22Rv1 (cell line): Measurements from ENCODE around the gene ORM2.

Experiments used
- H3K27ac ChIP-seq: fragments of 450-650 bp; 2 replicates; pipeline ENCODE4 v1.5.1; 2017
- ZFX ChIP-seq: fragments of 450-650 bp; IDR thresholded peaks from 2 replicates; pipeline ENCODE4 v1.6.1; 2017; ENCODE audit warnings: antibody characterized with exemption, borderline replicate concordance
- TF ChIP-seq, protein P1 (sequence below): fragments of 450-650 bp; IDR thresholded peaks from 2 replicates; pipeline ENCODE4 v1.5.1; 2017; ENCODE audit warnings: mild to moderate bottlenecking

The ORM2 gene

DNA sequence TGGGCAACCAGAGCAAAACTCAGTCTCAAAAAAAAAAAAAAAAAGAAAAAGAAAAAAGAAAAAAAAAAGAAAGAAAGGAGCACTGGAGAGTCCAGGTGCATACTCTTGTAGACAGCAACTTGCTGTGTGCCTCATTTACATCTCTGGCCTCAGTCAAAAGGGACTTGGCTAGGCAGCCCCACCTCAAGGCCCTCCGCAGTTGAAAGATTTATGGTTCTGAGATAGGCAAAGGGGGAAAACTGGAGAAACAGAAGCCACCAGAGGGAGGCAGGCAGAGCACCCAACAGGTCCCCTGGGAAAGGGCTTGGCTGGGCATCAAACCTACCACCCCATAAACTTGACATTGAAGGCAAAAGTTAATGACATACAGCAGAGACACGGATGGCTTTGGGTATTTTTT, 6.1 kb downstream of the ORM2 start:
- TF ChIP-seq, protein P1, sequence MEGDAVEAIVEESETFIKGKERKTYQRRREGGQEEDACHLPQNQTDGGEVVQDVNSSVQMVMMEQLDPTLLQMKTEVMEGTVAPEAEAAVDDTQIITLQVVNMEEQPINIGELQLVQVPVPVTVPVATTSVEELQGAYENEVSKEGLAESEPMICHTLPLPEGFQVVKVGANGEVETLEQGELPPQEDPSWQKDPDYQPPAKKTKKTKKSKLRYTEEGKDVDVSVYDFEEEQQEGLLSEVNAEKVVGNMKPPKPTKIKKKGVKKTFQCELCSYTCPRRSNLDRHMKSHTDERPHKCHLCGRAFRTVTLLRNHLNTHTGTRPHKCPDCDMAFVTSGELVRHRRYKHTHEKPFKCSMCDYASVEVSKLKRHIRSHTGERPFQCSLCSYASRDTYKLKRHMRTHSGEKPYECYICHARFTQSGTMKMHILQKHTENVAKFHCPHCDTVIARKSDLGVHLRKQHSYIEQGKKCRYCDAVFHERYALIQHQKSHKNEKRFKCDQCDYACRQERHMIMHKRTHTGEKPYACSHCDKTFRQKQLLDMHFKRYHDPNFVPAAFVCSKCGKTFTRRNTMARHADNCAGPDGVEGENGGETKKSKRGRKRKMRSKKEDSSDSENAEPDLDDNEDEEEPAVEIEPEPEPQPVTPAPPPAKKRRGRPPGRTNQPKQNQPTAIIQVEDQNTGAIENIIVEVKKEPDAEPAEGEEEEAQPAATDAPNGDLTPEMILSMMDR, result no peak
- no peak for TF ChIP-seq ZFX

DNA sequence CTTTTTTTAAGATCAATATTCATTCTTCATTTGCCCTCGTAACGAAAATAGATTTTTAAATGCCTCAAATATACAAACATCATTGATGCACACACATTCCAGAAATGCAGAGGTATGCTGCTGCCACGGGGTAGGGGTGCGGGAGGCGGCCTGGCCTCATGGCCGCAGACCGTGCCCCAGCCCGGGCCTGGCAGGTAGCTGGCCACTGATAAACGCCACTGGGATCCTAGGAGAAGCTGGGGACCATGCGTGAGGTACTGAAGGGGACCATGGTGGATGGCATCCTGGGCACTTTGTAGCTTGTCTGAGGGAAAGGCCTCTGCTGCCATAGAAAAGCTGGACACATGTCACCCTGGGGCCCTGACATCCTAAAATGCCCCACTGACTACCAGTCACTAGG, 6.5 kb downstream of the ORM2 start:
- TF ChIP-seq ZFX, result no peak
- TF ChIP-seq, protein P1, result no peak
- no peak overlapping the region for H3K27ac ChIP-seq

More for the DNA sequence above, 6.1 kb downstream of the ORM2 start:
- no peak overlapping the region for H3K27ac ChIP-seq

DNA sequence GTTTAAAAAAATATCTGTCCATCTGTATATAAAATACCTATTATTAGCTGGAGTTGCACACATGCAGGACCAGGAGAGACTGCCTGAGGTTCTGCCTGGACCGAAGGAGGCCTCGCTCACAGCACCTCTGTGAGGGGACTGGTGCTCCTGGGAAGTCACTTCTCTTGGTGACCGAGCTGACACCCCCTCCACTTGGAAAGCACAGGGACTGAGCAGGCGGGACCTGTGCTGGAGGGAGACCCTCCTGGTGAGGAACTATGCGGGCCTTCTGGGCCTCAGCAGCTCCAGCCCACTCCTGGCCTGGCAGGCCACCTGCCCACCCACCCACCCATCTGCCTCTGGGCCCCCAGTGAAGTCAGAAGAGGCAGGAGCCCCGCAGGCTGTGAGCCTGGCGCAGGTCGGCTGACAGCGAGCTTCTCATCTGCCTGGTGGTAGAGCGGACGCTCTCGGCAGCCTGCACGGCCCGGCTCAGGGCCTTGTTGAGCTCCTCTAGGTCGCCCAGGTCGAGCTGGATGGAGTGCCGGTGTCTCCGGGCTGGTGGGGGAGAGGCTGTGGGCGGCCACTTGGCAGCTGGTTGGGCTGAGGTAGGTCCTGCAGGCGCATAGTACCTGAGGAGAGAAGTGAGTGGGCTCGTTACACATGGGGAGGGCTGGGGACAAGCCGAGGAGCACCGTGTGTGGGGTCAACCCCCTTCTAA, 7.2 kb downstream of the ORM2 start:
- no peak overlapping the region for H3K27ac ChIP-seq

DNA sequence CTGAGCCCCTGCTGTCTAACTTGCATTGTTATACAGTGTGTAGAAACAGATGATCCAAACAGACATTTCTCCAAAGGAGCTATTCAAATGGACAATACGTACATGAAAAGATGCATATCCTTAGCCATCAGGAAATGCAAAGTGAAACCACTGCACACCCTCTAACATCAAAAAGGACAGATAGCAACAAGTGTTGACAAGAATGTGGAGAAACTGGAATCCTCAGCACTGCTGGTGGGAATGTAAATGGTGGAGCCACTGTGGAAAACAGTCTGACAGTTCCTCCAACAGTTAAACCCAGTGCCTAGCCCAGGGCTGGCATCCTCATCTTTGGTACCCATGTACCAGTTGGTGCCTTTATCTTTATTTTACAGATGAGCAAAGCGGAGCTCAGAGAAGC, 8.5 kb downstream of the ORM2 start:
- H3K27ac ChIP-seq, result no peak overlapping the region
- TF ChIP-seq, protein P1, result no peak
- no peak for TF ChIP-seq ZFX

More for the DNA sequence above, 7.2 kb downstream of the ORM2 start:
- no peak for TF ChIP-seq ZFX
- TF ChIP-seq, protein P1, result no peak

DNA sequence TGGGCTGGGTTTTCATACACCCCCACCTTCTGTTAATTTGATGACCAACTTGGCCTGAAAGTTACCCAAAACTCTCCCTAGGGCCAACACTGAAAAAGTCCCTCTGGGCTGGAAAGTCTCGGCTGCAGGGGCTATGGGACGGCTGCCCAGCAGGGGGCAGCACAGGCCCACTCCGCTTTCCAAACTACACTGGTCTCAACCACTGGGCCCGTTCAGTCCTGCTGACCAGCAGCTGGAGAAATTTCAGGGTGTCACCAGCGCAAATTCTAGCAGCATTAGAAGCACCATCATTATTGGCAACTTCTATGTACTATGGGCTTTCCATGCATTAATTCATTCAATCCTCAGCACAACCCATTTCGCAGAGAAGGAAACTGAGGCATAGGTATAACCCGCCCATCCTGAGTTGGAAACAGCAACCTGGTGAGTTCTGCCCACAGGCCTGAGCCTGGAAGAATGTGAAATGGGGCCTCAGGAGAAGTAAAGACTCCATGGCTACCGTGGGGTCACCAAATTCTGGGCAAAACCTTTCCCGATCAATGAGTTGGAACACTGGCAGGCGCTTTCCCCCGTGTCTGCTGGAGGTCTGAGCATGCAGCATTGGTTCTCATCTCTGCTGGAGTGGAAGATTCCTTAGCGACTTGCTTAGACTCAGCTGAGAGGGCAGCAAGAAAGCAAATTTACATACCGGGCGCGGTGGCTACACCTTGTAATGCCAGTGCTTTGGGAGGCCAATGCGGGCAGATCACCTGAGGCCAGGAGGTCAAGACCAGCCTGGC, 9.7 kb downstream of the ORM2 start:
- H3K27ac ChIP-seq, result no peak overlapping the region
- no peak for TF ChIP-seq ZFX
- TF ChIP-seq, protein P1, result peak; percentile 92

DNA sequence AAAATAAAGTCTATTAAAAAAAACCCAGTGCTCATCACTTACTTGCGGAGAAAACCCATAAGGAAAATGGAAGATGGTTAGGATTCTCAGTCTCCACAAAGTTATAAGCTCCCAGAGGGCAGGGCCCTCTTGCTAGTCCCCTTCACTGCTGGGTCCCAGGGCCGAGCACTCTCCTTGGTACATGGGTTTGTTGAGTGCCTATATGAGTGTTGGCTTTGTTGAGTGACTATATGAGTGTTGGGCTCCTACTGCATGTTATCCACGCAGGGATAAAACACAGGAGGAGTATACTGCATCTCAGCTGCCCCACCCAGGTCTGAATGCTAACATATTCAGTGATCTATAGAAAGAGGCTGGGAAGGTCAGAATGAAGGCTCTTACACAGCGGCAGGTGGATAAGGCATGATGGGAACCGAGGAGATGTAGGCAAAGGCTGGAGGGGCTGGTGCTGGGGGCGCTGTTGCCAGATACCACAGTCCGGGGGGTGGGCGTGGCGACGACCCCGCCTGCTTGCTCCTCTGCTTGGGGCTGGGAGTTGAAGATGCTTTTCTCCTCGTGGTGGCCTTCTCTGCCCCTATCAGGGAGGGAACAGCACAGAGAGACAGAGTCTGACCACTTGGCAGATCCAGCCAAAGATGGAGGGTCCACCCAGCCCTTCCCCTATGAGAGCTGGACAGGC, 11.6 kb downstream of the ORM2 start:
- no peak for TF ChIP-seq ZFX
- TF ChIP-seq, protein P1, result no peak
- H3K27ac ChIP-seq, result no peak overlapping the region

DNA sequence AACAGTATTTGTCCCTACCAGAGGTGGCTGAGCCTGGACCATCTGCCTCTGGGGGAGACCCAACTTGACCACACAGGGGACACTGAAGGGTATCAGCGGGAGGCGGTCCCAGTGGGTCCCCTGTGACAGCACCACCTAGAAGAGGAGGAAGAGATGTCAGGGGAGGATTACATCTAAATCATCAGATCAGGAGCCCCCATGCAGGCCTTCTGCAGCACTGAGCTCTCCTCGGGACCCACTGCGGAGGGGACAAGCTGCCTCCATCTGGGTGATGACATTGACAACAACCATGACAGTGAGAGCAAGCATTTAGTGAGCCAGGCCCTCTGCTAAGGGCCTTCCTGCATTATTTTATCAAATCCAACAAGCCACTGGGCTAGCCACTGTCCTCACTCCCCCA, 12.3 kb downstream of the ORM2 start:
- no peak overlapping the region for H3K27ac ChIP-seq
- no peak for TF ChIP-seq ZFX
- TF ChIP-seq, protein P1, result no peak
